Epidermal melanocyte (primary cell): ENCODE measurements around the gene REEP6.
A peak's percentile ranks its signal among the peaks of the same experiment; 100 is the strongest.
"Not testable (repeated sequence)": the region's sequence is repeated elsewhere in the genome, so short reads cannot be mapped to it uniquely, and the experiment has no call there.

Experiments used
- DNase-seq: peaks from one replicate; pipeline ENCODE4 v3.0.0; 2011; ENCODE audit warnings: low spot score; ENCODE audit not compliant: insufficient read length

The REEP6 gene

GRCh38 chr19:1471515-1472160, 19.3 kb upstream of the REEP6 start:
- peak; percentile 20 for DNase-seq

GRCh38 chr19:1472231-1473084, 18.5 kb upstream of the REEP6 start:
- DNase-seq: peak; percentile 15

DNA sequence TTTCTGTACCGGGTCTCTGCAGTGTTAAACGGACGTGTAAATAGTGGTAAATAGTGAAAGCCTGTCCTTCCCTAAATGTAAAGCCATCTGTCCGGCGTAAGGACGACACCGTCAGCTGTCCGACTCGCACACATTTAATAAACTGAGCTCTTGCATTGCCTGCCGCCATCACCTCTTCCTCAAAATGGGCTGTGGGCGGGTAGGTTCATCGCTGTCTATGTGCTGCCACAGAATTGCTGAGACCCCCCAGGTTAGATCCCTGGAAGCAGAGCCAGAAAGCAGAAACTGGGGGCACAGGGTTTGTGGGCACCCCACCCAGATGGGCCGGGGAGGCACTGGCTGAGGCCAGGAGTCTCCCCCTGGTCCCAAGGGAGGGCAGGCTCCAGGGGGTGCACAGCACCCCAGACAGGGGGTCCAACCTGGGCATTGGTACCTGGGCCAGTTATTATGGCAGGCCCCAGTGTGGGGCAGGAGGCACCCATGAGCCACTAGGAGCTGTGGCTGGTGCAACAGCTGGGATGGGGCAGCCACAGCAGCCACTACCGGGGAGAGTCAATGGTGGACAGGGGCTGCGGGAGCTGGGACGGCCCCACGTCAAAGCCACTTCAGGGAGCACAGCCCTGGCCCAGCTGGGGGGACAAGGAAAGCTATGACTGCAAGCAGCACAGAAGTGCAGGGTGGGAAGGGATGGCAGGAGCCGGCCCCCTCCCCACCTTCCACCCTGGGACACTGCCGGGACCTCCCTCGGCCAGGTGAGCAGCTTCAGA, 17.7 kb upstream of the REEP6 start:
- peak; percentile 17 for DNase-seq

- DNase-seq: peak; percentile 18
Observed at GRCh38 chr19:1474011-1474764, 16.8 kb upstream of the REEP6 start.

DNA sequence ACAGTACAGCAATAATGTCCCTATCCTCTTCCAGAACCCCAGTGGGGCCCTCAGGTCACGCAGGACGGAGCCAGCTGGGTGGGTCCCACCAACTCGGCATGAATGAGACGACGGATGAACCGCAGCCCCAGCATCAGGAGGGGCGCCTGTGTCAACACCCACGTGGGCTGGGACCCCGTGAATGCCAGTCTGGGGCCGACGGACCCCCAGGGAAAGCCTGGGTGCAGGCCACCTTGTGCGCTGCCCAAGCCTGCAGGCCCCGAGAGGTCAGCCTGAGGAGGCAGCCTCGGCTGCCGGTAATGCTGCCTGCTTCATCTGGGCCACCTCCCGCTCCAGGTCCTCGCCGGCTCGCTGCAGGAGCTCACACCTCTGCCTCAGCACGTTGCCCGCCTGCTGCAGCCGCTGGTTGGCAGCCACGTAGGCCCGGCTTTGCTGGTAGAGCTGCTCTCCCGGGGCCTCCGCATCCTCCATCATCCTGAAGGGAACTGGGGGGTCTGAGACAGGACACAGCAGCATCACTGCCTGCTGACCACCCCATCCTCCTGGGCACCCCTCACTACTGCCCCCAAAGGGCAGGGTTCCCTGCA, 16.1 kb upstream of the REEP6 start:
- peak; percentile 15 for DNase-seq

DNA sequence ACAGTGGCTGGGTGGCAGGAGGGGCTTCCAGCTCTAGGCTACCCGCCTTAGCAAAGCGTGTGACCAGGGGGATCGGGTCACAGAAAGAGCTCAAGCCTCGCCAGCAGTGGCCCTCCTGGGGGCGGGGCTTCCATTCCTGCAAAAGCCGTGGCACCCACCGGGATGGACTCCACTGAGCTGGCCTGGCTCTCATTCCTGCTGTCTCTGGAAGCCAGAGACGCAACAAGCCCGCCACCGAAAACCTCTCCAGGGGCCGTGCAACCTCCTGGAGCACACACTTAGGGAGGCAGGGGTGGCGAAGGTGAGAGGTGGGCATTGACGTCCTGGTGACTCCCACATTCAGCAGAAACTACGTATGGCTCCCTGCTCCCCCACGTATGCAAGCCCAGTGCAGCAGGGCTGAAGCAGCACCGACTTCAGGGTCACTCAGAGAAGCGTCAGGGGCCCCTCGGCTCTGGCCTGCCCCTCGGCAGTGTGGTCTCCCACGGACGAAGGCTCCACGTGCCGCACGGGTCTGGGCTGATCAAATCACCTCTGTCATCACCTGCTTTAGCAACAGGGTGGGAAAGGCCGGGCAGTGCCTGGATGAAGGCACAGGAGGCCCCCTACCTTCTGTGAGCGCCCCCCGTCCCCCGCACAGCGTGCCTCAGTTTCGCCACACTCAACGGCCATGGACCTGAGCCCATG, 15.1 kb upstream of the REEP6 start:
- DNase-seq: no peak

DNA sequence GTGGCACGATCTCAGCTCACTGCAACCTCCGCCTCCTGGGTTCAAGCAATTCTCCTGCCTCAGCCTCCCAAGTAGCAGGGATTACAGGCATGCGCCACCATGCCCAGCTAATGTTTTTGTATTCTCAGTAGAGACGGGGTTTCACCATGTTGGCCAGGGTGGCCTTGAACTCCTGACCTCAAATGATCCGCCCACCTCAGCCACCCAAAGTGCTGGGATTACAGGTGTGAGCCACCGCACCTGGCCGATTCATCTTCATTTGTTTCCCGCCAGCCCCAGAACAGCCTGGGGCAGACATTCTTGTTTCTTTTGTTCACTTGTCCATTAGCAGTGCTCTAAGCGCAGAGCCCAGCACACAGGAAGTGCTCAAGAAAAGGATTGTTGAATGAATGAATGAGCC, 13.9 kb upstream of the REEP6 start:
- DNase-seq: not testable (repeated sequence)

GRCh38 chr19:1478934-1479707, 11.9 kb upstream of the REEP6 start, which contains the start of gene C19orf25:
C19orf25 (minus strand) TSS chr19:1479215; CDS start chr19:1478903, 312 bp downstream.
- DNase-seq: peak; percentile 100

GRCh38 chr19:1481224-1481892, 9.6 kb upstream of the REEP6 start:
- no peak for DNase-seq

DNA sequence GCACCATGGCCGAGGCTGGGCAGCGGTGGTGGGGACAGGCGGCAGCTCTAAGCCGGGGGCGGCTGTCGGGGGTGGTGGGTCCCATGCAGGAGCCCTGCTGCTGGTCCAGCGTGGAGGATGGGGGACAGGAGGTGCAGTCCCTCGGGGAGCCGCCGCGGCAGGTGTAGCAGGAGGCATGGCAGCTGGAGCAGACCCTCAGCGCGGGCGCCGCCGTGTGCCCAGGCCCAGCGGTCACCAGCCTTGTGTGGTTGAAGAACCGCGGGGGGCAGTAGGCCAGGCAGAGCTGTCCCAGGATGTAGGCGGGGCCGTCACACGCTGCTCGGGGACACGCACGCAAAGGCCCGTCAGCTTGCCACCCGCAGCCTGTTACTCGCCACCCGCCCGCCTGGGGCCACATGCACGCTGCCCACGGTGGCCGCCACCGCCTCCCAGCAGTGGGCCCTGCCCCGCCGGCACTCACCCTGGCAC, 9.1 kb upstream of the REEP6 start:
- peak; percentile 17 for DNase-seq

- DNase-seq: peak; percentile 19
Observed at GRCh38 chr19:1482361-1483130, 8.4 kb upstream of the REEP6 start.

DNA sequence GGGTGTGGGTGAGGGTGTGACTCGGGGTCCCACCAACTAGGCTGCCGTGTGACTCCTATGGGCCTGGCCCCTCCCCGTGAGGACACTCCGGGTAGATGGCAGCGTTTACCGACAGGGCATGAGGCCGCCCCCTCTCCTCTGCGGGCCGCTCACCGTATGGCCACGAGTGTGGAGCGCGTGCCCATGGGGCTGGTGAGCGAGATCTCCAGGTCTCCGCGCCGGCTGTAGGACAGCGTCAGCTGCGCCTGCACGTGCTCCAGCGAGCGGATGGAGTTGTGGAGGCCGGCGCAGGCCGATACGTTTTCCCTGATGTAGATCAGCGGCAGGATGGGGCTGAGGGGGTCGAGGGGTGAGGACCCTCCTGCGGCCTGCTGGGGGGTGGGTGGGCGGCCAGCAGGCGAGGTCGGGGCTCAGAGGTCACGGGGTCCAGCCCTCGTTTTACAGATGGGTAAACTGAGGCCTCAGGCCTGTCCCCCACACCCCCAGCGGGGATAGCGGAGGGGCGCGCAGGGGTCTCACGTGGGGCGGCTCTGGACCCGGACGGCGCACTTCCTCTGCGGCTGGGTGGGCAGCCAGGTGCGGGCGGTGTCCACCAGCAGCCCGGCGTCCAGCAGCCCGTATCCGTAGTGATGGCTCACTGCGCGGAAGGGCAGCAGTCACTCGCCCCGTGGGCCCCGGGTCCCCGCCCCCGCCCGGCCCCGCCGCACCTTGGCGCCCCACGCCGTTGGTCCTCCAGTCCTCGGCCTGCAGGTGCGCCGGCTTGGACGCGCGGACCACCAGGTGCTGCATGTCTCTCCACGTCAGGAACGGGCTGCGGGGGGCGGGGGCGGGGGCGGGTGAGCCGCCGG, 7.6 kb upstream of the REEP6 start:
- DNase-seq: no peak

GRCh38 chr19:1483979-1484428, 7.0 kb upstream of the REEP6 start:
- no peak for DNase-seq

GRCh38 chr19:1486720-1487575, 4.0 kb upstream of the REEP6 start:
- DNase-seq: no peak

DNA sequence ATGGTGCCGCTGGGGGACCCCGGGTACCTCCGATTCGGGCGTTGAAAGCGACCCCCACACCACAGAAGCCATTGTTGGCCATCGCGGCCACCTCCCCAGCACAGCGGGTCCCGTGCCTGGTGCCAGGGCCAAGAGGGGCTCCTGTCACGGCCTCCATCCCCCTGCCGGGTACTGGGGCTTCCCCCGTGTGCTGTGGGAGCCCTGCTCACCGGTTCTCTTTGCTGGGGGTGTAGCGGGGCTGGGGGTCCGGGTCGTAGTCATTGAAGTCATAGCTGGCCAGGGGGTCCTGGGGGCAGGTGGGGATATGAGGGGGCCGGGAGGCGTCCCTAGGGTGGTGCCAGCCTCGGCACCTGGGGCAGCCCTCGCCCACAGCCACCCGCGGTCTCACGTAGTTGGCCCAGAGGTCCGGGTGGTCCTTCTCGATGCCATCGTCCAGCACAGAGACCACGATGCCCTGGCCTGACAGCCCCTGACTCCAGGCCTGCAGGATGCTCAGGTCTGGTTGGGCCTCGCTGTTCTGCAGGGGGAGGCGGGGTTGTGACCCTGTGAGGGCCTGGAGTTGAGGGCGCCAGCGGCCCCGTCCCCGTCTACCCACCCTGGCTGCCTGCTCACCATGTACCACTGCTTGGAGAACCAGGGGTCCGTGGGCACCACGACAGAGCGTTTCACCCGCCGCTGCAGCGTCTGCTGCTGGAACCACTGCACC, 3.3 kb upstream of the REEP6 start:
- no peak for DNase-seq

GRCh38 chr19:1488282-1488601, 2.7 kb upstream of the REEP6 start:
- no peak for DNase-seq
